H9 (cell line): ENCODE data around the gene SMIM20. TPM values are rescaled to one million over a fixed set of nuclear protein-coding genes. Genes with fewer than 3 reads are reported as not detected.

Experiments used
- DNase-seq: peaks from one replicate; pipeline ENCODE4 v3.0.0-alpha.2; 2017
- H2AFZ ChIP-seq: one replicate; pipeline ENCODE4 v1.6.1; 2013; ENCODE audit warnings: mild to moderate bottlenecking, low read length, control low read depth, moderate library complexity
- H2AK5ac ChIP-seq: 2 replicates; pipeline ENCODE4 v1.6.1; 2013; ENCODE audit warnings: low read length, control low read depth, mixed read lengths; ENCODE audit not compliant: insufficient read length
- H2BK120ac ChIP-seq: one replicate; pipeline ENCODE4 v1.6.1; 2013; ENCODE audit warnings: low read depth, mild to moderate bottlenecking, low read length, control low read depth, inconsistent platforms; ENCODE audit not compliant: poor library complexity, severe bottlenecking
- H2BK12ac ChIP-seq: 2 replicates; pipeline ENCODE4 v1.6.1; 2013; ENCODE audit warnings: low read length, control low read depth, mixed read lengths, low read depth; ENCODE audit not compliant: insufficient read length
- H2BK15ac ChIP-seq: 2 replicates; pipeline ENCODE4 v1.6.1; 2013; ENCODE audit warnings: low read depth, low read length, control low read depth
- H2BK20ac ChIP-seq: one replicate; pipeline ENCODE4 v1.6.1; 2013; ENCODE audit warnings: low read depth, mild to moderate bottlenecking, low read length, control low read depth, inconsistent platforms; ENCODE audit not compliant: poor library complexity, severe bottlenecking
- H2BK5ac ChIP-seq: 2 replicates; pipeline ENCODE4 v1.6.1; 2013; ENCODE audit warnings: low read length, control low read depth, mixed read lengths; ENCODE audit not compliant: insufficient read length
- H3K14ac ChIP-seq: 2 replicates; pipeline ENCODE4 v1.6.1; 2013; ENCODE audit warnings: low read length, control low read depth; ENCODE audit not compliant: insufficient read depth
- H3K18ac ChIP-seq: 2 replicates; pipeline ENCODE4 v1.6.1; 2013; ENCODE audit warnings: low read depth, mild to moderate bottlenecking, mixed read lengths, low read length, control low read depth; ENCODE audit not compliant: insufficient read length
- H3K23ac ChIP-seq: 2 replicates; pipeline ENCODE4 v1.6.1; 2013; ENCODE audit warnings: low read length, control low read depth, mixed read lengths, low read depth; ENCODE audit not compliant: insufficient read length
- H3K23me2 ChIP-seq: 2 replicates; pipeline ENCODE4 v1.6.1; 2013; ENCODE audit warnings: low read depth, mild to moderate bottlenecking, mixed read lengths, low read length, control low read depth; ENCODE audit not compliant: insufficient read length, poor library complexity, severe bottlenecking
- H3K27ac ChIP-seq: 2 replicates; pipeline ENCODE4 v1.5.1; 2013; ENCODE audit warnings: low read length, control low read depth, mixed read lengths, low read depth; ENCODE audit not compliant: insufficient read length
- H3K27me3 ChIP-seq: 2 replicates; pipeline ENCODE4 v1.6.1; 2013; ENCODE audit warnings: low read length, control low read depth, inconsistent platforms; ENCODE audit not compliant: insufficient read depth
- H3K4ac ChIP-seq: 2 replicates; pipeline ENCODE4 v1.6.1; 2013; ENCODE audit warnings: low read depth, mild to moderate bottlenecking, control low read depth, inconsistent platforms, low read length, moderate library complexity
- H3K4me1 ChIP-seq: 2 replicates; pipeline ENCODE4 v1.6.1; 2013; ENCODE audit warnings: low read length, control low read depth, inconsistent platforms; ENCODE audit not compliant: insufficient read depth
- H3K4me2 ChIP-seq: 2 replicates; pipeline ENCODE4 v1.6.1; 2013; ENCODE audit warnings: low read length, control low read depth, mixed read lengths; ENCODE audit not compliant: insufficient read length, insufficient read depth
- H3K56ac ChIP-seq: 2 replicates; pipeline ENCODE4 v1.6.1; 2013; ENCODE audit warnings: low read depth, mild to moderate bottlenecking, mixed read lengths, low read length, control low read depth; ENCODE audit not compliant: insufficient read length
- H3K79me1 ChIP-seq: 2 replicates; pipeline ENCODE4 v1.6.1; 2013; ENCODE audit warnings: low read depth, mild to moderate bottlenecking, moderate library complexity, low read length, control low read depth, inconsistent platforms; ENCODE audit not compliant: insufficient read depth, poor library complexity, severe bottlenecking
- H3K79me2 ChIP-seq: 2 replicates; pipeline ENCODE4 v1.6.1; 2013; ENCODE audit warnings: low read length, control low read depth, inconsistent platforms; ENCODE audit not compliant: insufficient read depth
- H3K9ac ChIP-seq: 2 replicates; pipeline ENCODE4 v1.6.1; 2013; ENCODE audit warnings: low read length, control low read depth, mixed read lengths; ENCODE audit not compliant: insufficient read length; ENCODE audit errors: extremely low read depth
- H3K9me3 ChIP-seq: one replicate; pipeline ENCODE4 v1.6.1; 2013; ENCODE audit warnings: low read depth, low read length, inconsistent platforms; ENCODE audit not compliant: control insufficient read depth
- H3T11ph ChIP-seq: one replicate; pipeline ENCODE4 v1.6.1; 2013; ENCODE audit warnings: mild to moderate bottlenecking, low read length, control low read depth, inconsistent platforms
- H4K20me1 ChIP-seq: one replicate; pipeline ENCODE4 v1.6.1; 2013; ENCODE audit not compliant: control insufficient read depth, insufficient read length, insufficient read depth
- H4K5ac ChIP-seq: 2 replicates; pipeline ENCODE4 v1.6.1; 2013; ENCODE audit warnings: low read depth, mild to moderate bottlenecking, mixed read lengths, low read length, control low read depth; ENCODE audit not compliant: insufficient read length
- H4K8ac ChIP-seq: replicated peaks from 2 replicates; pipeline ENCODE4 v1.6.1; 2013; ENCODE audit warnings: low read length, control low read depth, mixed read lengths, low read depth; ENCODE audit not compliant: insufficient read length
- H4K91ac ChIP-seq: 2 replicates; pipeline ENCODE4 v1.6.1; 2013; ENCODE audit warnings: low read depth, mild to moderate bottlenecking, moderate library complexity, mixed read lengths, low read length, control low read depth; ENCODE audit not compliant: insufficient read length
- H3K27ac Mint-ChIP-seq, 3 experiments: 2 replicates in 2 of 3; 3 replicates in 1 of 3; pipeline ENCODE4 v1.8.0; 2020 to 2021; ENCODE audit warnings: mixed read lengths in 3 of 3, mild to moderate bottlenecking in 1 of 3, moderate library complexity in 1 of 3
- H3K27me3 Mint-ChIP-seq: 2 replicates; pipeline ENCODE4 v1.8.0; 2021; ENCODE audit warnings: low read depth, mild to moderate bottlenecking, moderate library complexity, mixed read lengths
- H3K36me3 Mint-ChIP-seq, 3 experiments: 2 replicates in 2 of 3; 3 replicates in 1 of 3; pipeline ENCODE4 v1.8.0; 2020 to 2021; ENCODE audit warnings: low read depth in 3 of 3, mixed read lengths in 3 of 3; ENCODE audit not compliant: insufficient read depth in 1 of 3
- H3K4me1 Mint-ChIP-seq, 2 experiments: 2 replicates each; pipeline ENCODE4 v1.8.0; 2020; ENCODE audit warnings: mixed read lengths in 2 of 2
- H3K4me3 Mint-ChIP-seq, 2 experiments: 2 replicates in 1 of 2; 3 replicates in 1 of 2; pipeline ENCODE4 v1.8.0; 2020 to 2021; ENCODE audit warnings: mild to moderate bottlenecking in 2 of 2, mixed read lengths in 2 of 2, moderate library complexity in 1 of 2
- H3K9me3 Mint-ChIP-seq, 2 experiments: 2 replicates in 1 of 2; 3 replicates in 1 of 2; pipeline ENCODE4 v1.8.0; 2020; ENCODE audit warnings: mild to moderate bottlenecking in 2 of 2, mixed read lengths in 2 of 2, moderate library complexity in 1 of 2
- WGBS: extraction: QIAGEN DNeasy Blood & Tissue Kit; methylation state at CpG from one replicate; pipeline ENCODE4 v1.1.7; 2013; ENCODE audit warnings: missing lambda C conversion rate, low lambda C conversion rate, mixed read lengths; ENCODE audit not compliant: insufficient read length; ENCODE audit errors: extremely low coverage; 5-methylcytosine and 5-hydroxymethylcytosine counted together
- total RNA-seq: library from RNA; stranded (reverse); gene quantifications from 2 replicates; pipeline ENCODE4 v1.2.1, GENCODE V29; 2021
- TF ChIP-seq, protein P1 (sequence below): fragments of 200-600 bp; sonication (generic); conservative IDR thresholded peaks from 3 replicates; pipeline ENCODE4 v1.8.0; 2021; ENCODE audit warnings: antibody characterized with exemption, mild to moderate bottlenecking

Gene SMIM20
- total RNA-seq, 1 experiment from 2014 or later = 40.2 TPM

DNA sequence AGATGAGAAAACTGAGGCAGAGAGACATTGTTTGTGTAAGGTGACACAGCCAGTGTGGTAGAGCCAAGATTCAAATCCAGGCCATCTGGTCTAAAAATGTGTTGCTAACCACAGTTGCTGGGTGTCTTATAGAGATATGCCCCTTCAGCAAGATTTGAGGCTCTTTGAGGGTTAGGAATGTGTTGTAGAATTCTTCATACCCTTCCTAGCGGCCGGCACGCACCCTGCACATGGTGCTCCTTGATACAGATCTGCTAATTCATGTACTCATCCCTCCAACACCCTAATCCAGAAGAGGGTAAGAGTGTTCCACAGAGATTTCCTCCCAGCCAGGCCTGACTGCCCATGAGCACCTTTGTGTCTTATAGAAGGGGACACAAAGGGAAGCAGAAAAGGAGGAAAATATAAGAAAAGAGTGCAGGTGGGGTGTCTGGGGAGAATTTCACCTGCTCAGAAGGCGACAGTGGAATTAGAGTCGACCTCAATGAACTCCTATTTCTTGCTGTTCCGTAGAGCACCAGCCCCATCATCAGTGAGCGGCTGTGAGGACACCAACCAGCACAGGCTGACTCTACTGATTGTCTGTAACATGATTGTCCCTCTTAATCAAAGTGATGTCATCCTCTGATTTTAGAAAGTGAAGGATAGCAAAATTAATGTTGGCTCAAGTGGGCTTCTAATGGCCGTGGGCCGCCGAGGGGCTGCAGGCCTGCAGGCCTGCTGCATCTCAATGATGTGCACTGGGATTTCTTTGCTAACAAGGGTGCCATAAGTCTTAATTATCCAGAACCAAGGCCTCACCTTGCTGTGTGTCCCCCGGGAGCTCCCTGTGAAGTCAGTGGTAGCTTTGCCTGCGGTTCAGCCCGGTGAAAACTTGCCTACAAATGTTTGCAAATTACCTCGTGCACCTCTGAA, 24.2 kb upstream of the SMIM20 start:
- H3K14ac ChIP-seq = no peak overlapping the region
- TF ChIP-seq, protein P1, sequence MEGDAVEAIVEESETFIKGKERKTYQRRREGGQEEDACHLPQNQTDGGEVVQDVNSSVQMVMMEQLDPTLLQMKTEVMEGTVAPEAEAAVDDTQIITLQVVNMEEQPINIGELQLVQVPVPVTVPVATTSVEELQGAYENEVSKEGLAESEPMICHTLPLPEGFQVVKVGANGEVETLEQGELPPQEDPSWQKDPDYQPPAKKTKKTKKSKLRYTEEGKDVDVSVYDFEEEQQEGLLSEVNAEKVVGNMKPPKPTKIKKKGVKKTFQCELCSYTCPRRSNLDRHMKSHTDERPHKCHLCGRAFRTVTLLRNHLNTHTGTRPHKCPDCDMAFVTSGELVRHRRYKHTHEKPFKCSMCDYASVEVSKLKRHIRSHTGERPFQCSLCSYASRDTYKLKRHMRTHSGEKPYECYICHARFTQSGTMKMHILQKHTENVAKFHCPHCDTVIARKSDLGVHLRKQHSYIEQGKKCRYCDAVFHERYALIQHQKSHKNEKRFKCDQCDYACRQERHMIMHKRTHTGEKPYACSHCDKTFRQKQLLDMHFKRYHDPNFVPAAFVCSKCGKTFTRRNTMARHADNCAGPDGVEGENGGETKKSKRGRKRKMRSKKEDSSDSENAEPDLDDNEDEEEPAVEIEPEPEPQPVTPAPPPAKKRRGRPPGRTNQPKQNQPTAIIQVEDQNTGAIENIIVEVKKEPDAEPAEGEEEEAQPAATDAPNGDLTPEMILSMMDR = no peak
- no peak overlapping the region for H3K23ac ChIP-seq
- no peaks in the 10 kb centered on the region for H4K20me1 ChIP-seq
- no peaks in the 10 kb centered on the region for H3K27me3 ChIP-seq
- H3K56ac ChIP-seq = no peak overlapping the region
- H3K18ac ChIP-seq = no peak overlapping the region
- Mint-ChIP-seq H3K9me3 (no peaks in the 10 kb centered on the region), H3K4me3 (no peak overlapping the region), H3K36me3 (no peaks in the 10 kb centered on the region), H3K27me3 (peaks cover 4% of the 10 kb centered on the region), H3K27ac (peak overlapping the region in 1 of 3 experiments; percentile 66; a peak in 2 of 7 replicates), H3K4me1 (peaks cover 32 to 34% of the 10 kb centered on the region in 2 experiments)
- no peak overlapping the region for H3K4me2 ChIP-seq
- H3T11ph ChIP-seq = no peak overlapping the region
- no peak overlapping the region for H2BK120ac ChIP-seq
- peaks cover 6% of the 10 kb centered on the region; the same call in 1 of the 2 replicates for H3K4me1 ChIP-seq
- H2BK20ac ChIP-seq = no peak overlapping the region
- no peaks in the 10 kb centered on the region for H3K79me1 ChIP-seq
- no peak overlapping the region for H2BK15ac ChIP-seq
- WGBS = no CpG with 5 or more reads among the region's 14 CpGs
- H2AFZ ChIP-seq = no peak overlapping the region
- H4K5ac ChIP-seq = no peak overlapping the region
- H3K4ac ChIP-seq = no peak overlapping the region
- no peak for DNase-seq
- no peaks in the 10 kb centered on the region for H3K79me2 ChIP-seq
- no peak overlapping the region for H2BK5ac ChIP-seq
- H4K8ac ChIP-seq = no peak overlapping the region
- H2AK5ac ChIP-seq = no peak overlapping the region
- no peak overlapping the region for H4K91ac ChIP-seq
- H3K9ac ChIP-seq = no peak overlapping the region
- H3K23me2 ChIP-seq = no peaks in the 10 kb centered on the region
- H3K27ac ChIP-seq = no peak overlapping the region
- H3K9me3 ChIP-seq = no peaks in the 10 kb centered on the region
- H2BK12ac ChIP-seq = no peak overlapping the region
